A549 (cell line): Measurements from ENCODE around the gene PLXNB3. TPM values are rescaled to one million over a fixed set of nuclear protein-coding genes. Genes with fewer than 3 reads are reported as not detected.

Experiments
- ATAC-seq, 2 experiments: fragments of 200-7000 bp in 1 of 2; fragments of >200 bp in 1 of 2; cut with Nextera tagmentation in 1 of 2; cut with Tn5 transposase in 1 of 2; 3 replicates each; pipeline versions ENCODE4 v1.8.0 to v1.9.1; 2018 to 2020; ENCODE audit warnings: mild to moderate bottlenecking in 1 of 2, moderate library complexity in 1 of 2
- CTCF ChIA-PET: fragments of 300-600 bp; sonication (Branson Sonifier 250); formaldehyde crosslinking; extraction: SDS; loops from one replicate; lab custom pipeline; 2021; ENCODE audit warnings: antibody characterized with exemption, inconsistent platforms; lab: Yijun Ruan, JAX
- POLR2A ChIA-PET: fragments of 350-600 bp; formaldehyde crosslinking; extraction: SDS; loops from one replicate; lab custom pipeline; 2021; ENCODE audit warnings: antibody characterized with exemption, inconsistent platforms; lab: Yijun Ruan, JAX
- DNase-seq, 2 experiments: peaks; one replicate each; pipeline versions ENCODE4 v3.0.0 to v3.0.0-alpha.2; 2011 to 2016; ENCODE audit warnings: low read depth in 1 of 2, low spot score in 1 of 2
- FAIRE-seq: peaks from 2 replicates; lab custom pipeline; 2011; peaks lifted over from hg19 to GRCh38; lab: Jason Lieb, UNC
- H3K27ac ChIP-seq, 2 experiments: fragments of >200 bp; sonication (Bioruptor Twin); formaldehyde crosslinking; 3 replicates each; pipeline ENCODE4 v1.5.1; 2016 to 2017
- H3K4me1 ChIP-seq: fragments of >200 bp; sonication (Bioruptor Twin); formaldehyde crosslinking; 3 replicates; pipeline ENCODE4 v1.6.1; 2016
- H3K4me2 ChIP-seq: fragments of >200 bp; sonication (Bioruptor Twin); formaldehyde crosslinking; 3 replicates; pipeline ENCODE4 v1.6.1; 2016
- H3K4me3 ChIP-seq: fragments of >200 bp; sonication (Bioruptor Twin); formaldehyde crosslinking; 3 replicates; pipeline ENCODE4 v1.5.1; 2016
- H3K9me3 ChIP-seq: fragments of >200 bp; sonication (Bioruptor Twin); formaldehyde crosslinking; 3 replicates; pipeline ENCODE4 v1.6.1; 2016
- CBX8 ChIP-seq: fragments of 200-600 bp; sonication (generic); IDR thresholded peaks from 2 replicates; pipeline ENCODE4 v1.6.1; 2016
- CHD2 ChIP-seq: fragments of 150-350 bp; IDR thresholded peaks from 2 replicates; pipeline ENCODE4 v1.6.1; 2014; ENCODE audit warnings: low read length; ENCODE audit not compliant: partially characterized antibody
- E2F6 ChIP-seq: IDR thresholded peaks from 2 replicates; pipeline ENCODE4 v1.6.1; 2012; ENCODE audit warnings: low read depth, borderline replicate concordance
- EHMT2 ChIP-seq: fragments of 200-600 bp; sonication (generic); IDR thresholded peaks from 2 replicates; pipeline ENCODE4 v1.6.1; 2016; ENCODE audit warnings: antibody characterized with exemption, low read depth, mild to moderate bottlenecking, moderate library complexity
- EP300 ChIP-seq, 2 experiments: fragments of >200 bp; sonication (Bioruptor Twin); formaldehyde crosslinking; IDR thresholded peaks; 2 replicates in 1 of 2; 3 replicates in 1 of 2; pipeline ENCODE4 v1.6.1; 2016 to 2017
- ESRRA ChIP-seq: fragments of 150-350 bp; IDR thresholded peaks from 2 replicates; pipeline ENCODE4 v1.6.1; 2014; ENCODE audit warnings: mild to moderate bottlenecking, low read length, borderline replicate concordance
- FOSL2 ChIP-seq, 2 experiments: fragments of 450-650 bp in 1 of 2; fragments of >200 bp in 1 of 2; sonication (Bioruptor Twin) in 1 of 2; formaldehyde crosslinking; IDR thresholded peaks; 2 replicates each; pipeline versions ENCODE4 v1.5.0 to v1.6.1; 2016 to 2020; ENCODE audit warnings: mild to moderate bottlenecking in 1 of 2, moderate library complexity in 1 of 2
- HES2 ChIP-seq: fragments of >200 bp; sonication (Bioruptor Twin); formaldehyde crosslinking; IDR thresholded peaks from 2 replicates; pipeline ENCODE4 v1.6.1; 2016
- HOXB13 ChIP-seq: fragments of 250-450 bp; sonication (Bioruptor Pico); IDR thresholded peaks from 2 replicates; pipeline ENCODE4 v1.5.0; 2020; ENCODE audit warnings: low read depth, mild to moderate bottlenecking, moderate library complexity
- JUNB ChIP-seq: fragments of >200 bp; sonication (Bioruptor Twin); formaldehyde crosslinking; IDR thresholded peaks from 2 replicates; pipeline ENCODE4 v1.6.1; 2016
- KDM5A ChIP-seq: fragments of 200-600 bp; sonication (generic); IDR thresholded peaks from 2 replicates; pipeline ENCODE4 v1.6.1; 2016; ENCODE audit warnings: antibody characterized with exemption, mild to moderate bottlenecking
- MAX ChIP-seq: IDR thresholded peaks from 2 replicates; pipeline ENCODE4 v1.6.1; 2012
- NR3C1 ChIP-seq: fragments of >200 bp; sonication (Bioruptor Twin); formaldehyde crosslinking; IDR thresholded peaks from 3 replicates; pipeline ENCODE4 v1.6.1; 2017
- PHF8 ChIP-seq: fragments of 200-600 bp; sonication (generic); IDR thresholded peaks from 2 replicates; pipeline ENCODE4 v1.6.1; 2016; ENCODE audit warnings: low read depth, mild to moderate bottlenecking, antibody characterized with exemption, moderate library complexity, borderline replicate concordance
- SMC3 ChIP-seq: fragments of >200 bp; sonication (Bioruptor Twin); formaldehyde crosslinking; IDR thresholded peaks from 3 replicates; pipeline ENCODE4 v1.6.1; 2018; ENCODE audit warnings: inconsistent platforms
- TFCP2L1 ChIP-seq: fragments of 250-450 bp; sonication (Bioruptor Pico); IDR thresholded peaks from 2 replicates; pipeline ENCODE4 v1.5.0; 2021; ENCODE audit warnings: mild to moderate bottlenecking
- TP53 ChIP-seq: fragments of 250-450 bp; sonication (Bioruptor Pico); IDR thresholded peaks from 2 replicates; pipeline ENCODE4 v1.5.0; 2021; ENCODE audit warnings: mild to moderate bottlenecking, moderate library complexity
- ZFP36 ChIP-seq: fragments of 450-650 bp; IDR thresholded peaks from 2 replicates; pipeline ENCODE4 v1.6.1; 2014; ENCODE audit warnings: borderline replicate concordance; ENCODE audit not compliant: partially characterized antibody
- WGBS: methylation state at CpG from one replicate; pipeline ENCODE4 v1.1.6; 2017; ENCODE audit errors: missing lambda C conversion rate; 5-methylcytosine and 5-hydroxymethylcytosine counted together
- polyA plus RNA-seq, 4 experiments: library from polyadenylated mRNA; depleted of rRNA in 3 of 4; stranded (reverse); fragments of >200 nt; fragmentation: RNase III in 1 of 4; extraction: RNeasy Plus Mini Kit Qiagen cat#74134 plus additional on column Dnase treatment in 1 of 4; gene quantifications; 2 replicates in 3 of 4; 3 replicates in 1 of 4; pipeline ENCODE4 v1.2.3, GENCODE V29; 2011 to 2017
- TF ChIP-seq, protein P1 (sequence below): fragments of 250-450 bp; sonication (Bioruptor Pico); IDR thresholded peaks from 2 replicates; pipeline ENCODE4 v1.5.0; 2021; ENCODE audit warnings: mild to moderate bottlenecking, moderate library complexity, borderline replicate concordance
- TF ChIP-seq, protein P2 (sequence below): fragments of 200-600 bp; sonication (generic); IDR thresholded peaks from 2 replicates; pipeline ENCODE4 v1.6.1; 2016; ENCODE audit warnings: antibody characterized with exemption, mild to moderate bottlenecking, moderate library complexity
- TF ChIP-seq, protein P3 (sequence below): fragments of 450-650 bp; IDR thresholded peaks from 2 replicates; pipeline ENCODE4 v1.6.1; 2014; ENCODE audit warnings: antibody characterized with exemption

PLXNB3 gene
- polyA plus RNA-seq, 2 of the 4 experiments (the other 2 are of a cell fraction), result 1.1 to 2.5 TPM

DNA sequence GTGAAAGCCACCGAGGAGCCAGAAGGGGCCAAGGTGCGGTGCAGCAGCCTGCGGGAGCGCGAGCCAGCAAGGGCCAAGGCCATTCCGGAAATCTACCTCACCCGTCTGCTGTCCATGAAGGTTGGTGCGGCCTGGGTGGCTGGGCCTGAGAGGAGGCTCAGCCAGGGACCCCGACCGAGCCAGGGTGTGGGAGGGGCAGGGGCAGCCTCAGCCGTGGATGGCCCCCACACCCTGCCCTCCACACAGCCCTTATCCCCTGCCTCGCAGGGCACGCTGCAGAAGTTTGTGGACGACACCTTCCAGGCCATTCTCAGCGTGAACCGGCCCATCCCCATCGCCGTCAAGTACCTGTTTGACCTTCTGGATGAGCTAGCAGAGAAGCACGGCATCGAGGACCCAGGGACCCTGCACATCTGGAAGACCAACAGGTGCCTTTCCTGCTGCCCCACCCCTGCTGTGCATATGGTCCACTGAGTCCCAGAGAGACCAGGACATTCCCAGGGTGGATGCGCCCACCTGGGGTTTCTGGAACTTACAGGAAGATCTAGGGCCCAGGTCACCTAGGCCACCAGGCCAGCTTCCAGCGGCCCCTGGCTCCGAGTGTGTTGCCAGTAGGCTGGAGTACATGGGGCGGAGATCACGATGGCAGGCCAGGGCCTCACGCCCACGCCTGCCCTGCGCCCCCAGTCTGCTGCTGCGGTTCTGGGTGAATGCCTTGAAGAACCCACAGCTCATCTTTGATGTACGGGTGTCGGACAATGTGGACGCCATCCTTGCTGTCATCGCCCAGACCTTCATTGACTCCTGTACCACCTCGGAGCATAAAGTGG is 13.4 kb downstream of the PLXNB3 start (continued):
- TF ChIP-seq, protein P1, sequence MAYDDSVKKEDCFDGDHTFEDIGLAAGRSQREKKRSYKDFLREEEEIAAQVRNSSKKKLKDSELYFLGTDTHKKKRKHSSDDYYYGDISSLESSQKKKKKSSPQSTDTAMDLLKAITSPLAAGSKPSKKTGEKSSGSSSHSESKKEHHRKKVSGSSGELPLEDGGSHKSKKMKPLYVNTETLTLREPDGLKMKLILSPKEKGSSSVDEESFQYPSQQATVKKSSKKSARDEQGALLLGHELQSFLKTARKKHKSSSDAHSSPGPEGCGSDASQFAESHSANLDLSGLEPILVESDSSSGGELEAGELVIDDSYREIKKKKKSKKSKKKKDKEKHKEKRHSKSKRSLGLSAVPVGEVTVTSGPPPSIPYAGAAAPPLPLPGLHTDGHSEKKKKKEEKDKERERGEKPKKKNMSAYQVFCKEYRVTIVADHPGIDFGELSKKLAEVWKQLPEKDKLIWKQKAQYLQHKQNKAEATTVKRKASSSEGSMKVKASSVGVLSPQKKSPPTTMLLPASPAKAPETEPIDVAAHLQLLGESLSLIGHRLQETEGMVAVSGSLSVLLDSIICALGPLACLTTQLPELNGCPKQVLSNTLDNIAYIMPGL (CRISPR knock-in tag), result no peak
- TF ChIP-seq SMC3, result no peak
- TF ChIP-seq JUNB, result no peak
- TF ChIP-seq EHMT2, result no peak
- no peak for TF ChIP-seq FOSL2 (IDR thresholded peaks at IDR 0.05)
- no peak for TF ChIP-seq FOSL2 (CRISPR knock-in tag; IDR thresholded peaks at IDR 0.05)
- no peak for TF ChIP-seq PHF8
- no peak for TF ChIP-seq CBX8
- TF ChIP-seq MAX, result no peak

GRCh38 chrX:153778181-153778580 is 14.1 kb downstream of the PLXNB3 start:
- ChIA-PET POLR2A (interaction anchor here (1.4 kb wide), 1 partner anchor 16 kb away, joined by 4 read pairs; the partner anchor contains the start of genes IDH3G and SSR4), CTCF (interaction anchor here (0.7 to 4.9 kb wide), 5 partner anchors 9 to 169 kb away, joined by 3 to 27 read pairs (median 5); partner anchors contain the start of gene PLXNB3)
- DNase-seq, result no peak
- 100% methylated on average over 2 of the region's 17 CpGs for WGBS
- no peak for ATAC-seq
- no peaks in the 10 kb centered on the region for H3K4me1 ChIP-seq
- no peaks in the 10 kb centered on the region for H3K9me3 ChIP-seq
- no peak overlapping the region for H3K4me3 ChIP-seq
- TF ChIP-seq KDM5A (no peak), ESRRA (no peak), HES2 (no peak), SMC3 (no peak), NR3C1 (no peak), TP53 (CRISPR knock-in tag) (no peak), EP300 (IDR thresholded peaks at IDR 0.05) (no peak), CHD2 (no peak), HOXB13 (CRISPR knock-in tag) (no peak), ZFP36 (no peak), TFCP2L1 (CRISPR knock-in tag) (no peak), E2F6 (no peak)
- TF ChIP-seq, protein P2, sequence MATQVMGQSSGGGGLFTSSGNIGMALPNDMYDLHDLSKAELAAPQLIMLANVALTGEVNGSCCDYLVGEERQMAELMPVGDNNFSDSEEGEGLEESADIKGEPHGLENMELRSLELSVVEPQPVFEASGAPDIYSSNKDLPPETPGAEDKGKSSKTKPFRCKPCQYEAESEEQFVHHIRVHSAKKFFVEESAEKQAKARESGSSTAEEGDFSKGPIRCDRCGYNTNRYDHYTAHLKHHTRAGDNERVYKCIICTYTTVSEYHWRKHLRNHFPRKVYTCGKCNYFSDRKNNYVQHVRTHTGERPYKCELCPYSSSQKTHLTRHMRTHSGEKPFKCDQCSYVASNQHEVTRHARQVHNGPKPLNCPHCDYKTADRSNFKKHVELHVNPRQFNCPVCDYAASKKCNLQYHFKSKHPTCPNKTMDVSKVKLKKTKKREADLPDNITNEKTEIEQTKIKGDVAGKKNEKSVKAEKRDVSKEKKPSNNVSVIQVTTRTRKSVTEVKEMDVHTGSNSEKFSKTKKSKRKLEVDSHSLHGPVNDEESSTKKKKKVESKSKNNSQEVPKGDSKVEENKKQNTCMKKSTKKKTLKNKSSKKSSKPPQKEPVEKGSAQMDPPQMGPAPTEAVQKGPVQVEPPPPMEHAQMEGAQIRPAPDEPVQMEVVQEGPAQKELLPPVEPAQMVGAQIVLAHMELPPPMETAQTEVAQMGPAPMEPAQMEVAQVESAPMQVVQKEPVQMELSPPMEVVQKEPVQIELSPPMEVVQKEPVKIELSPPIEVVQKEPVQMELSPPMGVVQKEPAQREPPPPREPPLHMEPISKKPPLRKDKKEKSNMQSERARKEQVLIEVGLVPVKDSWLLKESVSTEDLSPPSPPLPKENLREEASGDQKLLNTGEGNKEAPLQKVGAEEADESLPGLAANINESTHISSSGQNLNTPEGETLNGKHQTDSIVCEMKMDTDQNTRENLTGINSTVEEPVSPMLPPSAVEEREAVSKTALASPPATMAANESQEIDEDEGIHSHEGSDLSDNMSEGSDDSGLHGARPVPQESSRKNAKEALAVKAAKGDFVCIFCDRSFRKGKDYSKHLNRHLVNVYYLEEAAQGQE, result no peak
- TF ChIP-seq, protein P3, sequence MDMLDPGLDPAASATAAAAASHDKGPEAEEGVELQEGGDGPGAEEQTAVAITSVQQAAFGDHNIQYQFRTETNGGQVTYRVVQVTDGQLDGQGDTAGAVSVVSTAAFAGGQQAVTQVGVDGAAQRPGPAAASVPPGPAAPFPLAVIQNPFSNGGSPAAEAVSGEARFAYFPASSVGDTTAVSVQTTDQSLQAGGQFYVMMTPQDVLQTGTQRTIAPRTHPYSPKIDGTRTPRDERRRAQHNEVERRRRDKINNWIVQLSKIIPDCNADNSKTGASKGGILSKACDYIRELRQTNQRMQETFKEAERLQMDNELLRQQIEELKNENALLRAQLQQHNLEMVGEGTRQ, result no peak
- no peak overlapping the region for H3K27ac ChIP-seq
- FAIRE-seq, result no peak
- no peak overlapping the region for H3K4me2 ChIP-seq
